Measurements from ENCODE around the gene MGMT.

GRCh38 chr10:129741978-129742741 lies 275.1 kb downstream of the MGMT start:
- TF ChIP-seq, protein P1, sequence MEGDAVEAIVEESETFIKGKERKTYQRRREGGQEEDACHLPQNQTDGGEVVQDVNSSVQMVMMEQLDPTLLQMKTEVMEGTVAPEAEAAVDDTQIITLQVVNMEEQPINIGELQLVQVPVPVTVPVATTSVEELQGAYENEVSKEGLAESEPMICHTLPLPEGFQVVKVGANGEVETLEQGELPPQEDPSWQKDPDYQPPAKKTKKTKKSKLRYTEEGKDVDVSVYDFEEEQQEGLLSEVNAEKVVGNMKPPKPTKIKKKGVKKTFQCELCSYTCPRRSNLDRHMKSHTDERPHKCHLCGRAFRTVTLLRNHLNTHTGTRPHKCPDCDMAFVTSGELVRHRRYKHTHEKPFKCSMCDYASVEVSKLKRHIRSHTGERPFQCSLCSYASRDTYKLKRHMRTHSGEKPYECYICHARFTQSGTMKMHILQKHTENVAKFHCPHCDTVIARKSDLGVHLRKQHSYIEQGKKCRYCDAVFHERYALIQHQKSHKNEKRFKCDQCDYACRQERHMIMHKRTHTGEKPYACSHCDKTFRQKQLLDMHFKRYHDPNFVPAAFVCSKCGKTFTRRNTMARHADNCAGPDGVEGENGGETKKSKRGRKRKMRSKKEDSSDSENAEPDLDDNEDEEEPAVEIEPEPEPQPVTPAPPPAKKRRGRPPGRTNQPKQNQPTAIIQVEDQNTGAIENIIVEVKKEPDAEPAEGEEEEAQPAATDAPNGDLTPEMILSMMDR (IDR thresholded peaks at IDR 0.05) = no peak
- TF ChIP-seq POLR2A (IDR thresholded peaks at IDR 0.05) (no peak), POLR2AphosphoS5 (IDR thresholded peaks at IDR 0.05) (no peak)
